GM10847 (cell line): ENCODE results near the gene MEGF11.

ENCODE experiments used
- POLR2A ChIP-seq: IDR thresholded peaks from 2 replicates; pipeline ENCODE4 v1.6.1; 2011; ENCODE audit not compliant: insufficient read length; ENCODE audit errors: extremely low read depth

Gene MEGF11

GRCh38 chr15:66287461-66288057 is 34.0 kb upstream of the MEGF11 start:
- TF ChIP-seq POLR2A: no peak

- TF ChIP-seq POLR2A: no peak
Observed at GRCh38 chr15:66285533-66286280, 32.2 kb upstream of the MEGF11 start.

- no peak for TF ChIP-seq POLR2A
Observed at GRCh38 chr15:66284271-66284670, 30.7 kb upstream of the MEGF11 start.

- no peak for TF ChIP-seq POLR2A
Observed at GRCh38 chr15:66278671-66279070, 25.1 kb upstream of the MEGF11 start.

GRCh38 chr15:66278056-66278455 is 24.5 kb upstream of the MEGF11 start:
- no peak for TF ChIP-seq POLR2A

GRCh38 chr15:66276546-66276945 is 23.0 kb upstream of the MEGF11 start:
- no peak for TF ChIP-seq POLR2A

GRCh38 chr15:66275352-66275751 is 21.8 kb upstream of the MEGF11 start:
- no peak for TF ChIP-seq POLR2A

GRCh38 chr15:66270932-66271331 is 17.4 kb upstream of the MEGF11 start:
- TF ChIP-seq POLR2A: no peak

- TF ChIP-seq POLR2A: no peak
Observed at GRCh38 chr15:66269326-66270090, 16.0 kb upstream of the MEGF11 start.

GRCh38 chr15:66264859-66265513 is 11.4 kb upstream of the MEGF11 start:
- no peak for TF ChIP-seq POLR2A

- no peak for TF ChIP-seq POLR2A
Observed at GRCh38 chr15:66261056-66261455, 7.5 kb upstream of the MEGF11 start.

- TF ChIP-seq POLR2A: no peak
Observed at GRCh38 chr15:66256692-66257091, 3.1 kb upstream of the MEGF11 start.

GRCh38 chr15:66254951-66255676 is 1.6 kb upstream of the MEGF11 start:
- no peak for TF ChIP-seq POLR2A

- TF ChIP-seq POLR2A: no peak
Observed at GRCh38 chr15:66254089-66254950, 770 bp upstream of the MEGF11 start.
